H1 (cell line): ENCODE results near the gene DTWD2. TPM values are rescaled to one million over a fixed set of nuclear protein-coding genes. Genes with fewer than 3 reads are reported as not detected.

Experiments used
- CTCF ChIA-PET: fragments of 300-600 bp; sonication (Branson Sonifier 250); formaldehyde crosslinking; loops from one replicate; lab custom pipeline; 2021; ENCODE audit not compliant: partially characterized antibody; lab: Charles Lee
- POLR2A ChIA-PET: fragments of 300-600 bp; sonication (Branson Sonifier 250); formaldehyde crosslinking; loops from one replicate; lab custom pipeline; 2021; ENCODE audit warnings: inconsistent platforms; ENCODE audit not compliant: partially characterized antibody; lab: Charles Lee
- DNase-seq, 2 experiments: peaks; one replicate each; pipeline versions ENCODE4 v3.0.0 to v3.0.0-alpha.2; 2010 to 2022; ENCODE audit warnings: low spot score in 2 of 2, low read depth in 1 of 2, mixed read lengths in 1 of 2
- FAIRE-seq: peaks from 2 replicates; lab custom pipeline; 2011; peaks lifted over from hg19 to GRCh38; lab: Jason Lieb, UNC
- H2AFZ ChIP-seq: 2 replicates; pipeline ENCODE4 v1.8.1; 2012; ENCODE audit warnings: low read length, inconsistent platforms
- H2AK5ac ChIP-seq: 2 replicates; pipeline ENCODE4 v1.6.1; 2013; ENCODE audit warnings: low read depth, low read length
- H2BK120ac ChIP-seq: replicated peaks from 2 replicates; pipeline ENCODE3; 2013; ENCODE audit warnings: low read depth, low read length, inconsistent platforms
- H2BK12ac ChIP-seq: 2 replicates; pipeline ENCODE4 v1.6.1; 2013; ENCODE audit warnings: low read depth, low read length
- H2BK15ac ChIP-seq: 2 replicates; pipeline ENCODE4 v1.6.1; 2013; ENCODE audit warnings: low read length
- H2BK20ac ChIP-seq: 2 replicates; pipeline ENCODE4 v1.6.1; 2013; ENCODE audit warnings: low read length
- H2BK5ac ChIP-seq: 2 replicates; pipeline ENCODE4 v1.6.1; 2013; ENCODE audit warnings: low read depth, low read length
- H3K14ac ChIP-seq: 2 replicates; pipeline ENCODE4 v1.6.1; 2013; ENCODE audit warnings: inconsistent platforms; ENCODE audit not compliant: insufficient read length
- H3K18ac ChIP-seq: 2 replicates; pipeline ENCODE4 v1.6.1; 2013; ENCODE audit warnings: low read length; ENCODE audit errors: extremely low read depth
- H3K23ac ChIP-seq: 2 replicates; pipeline ENCODE4 v1.6.1; 2013; ENCODE audit warnings: inconsistent platforms; ENCODE audit not compliant: insufficient read length
- H3K23me2 ChIP-seq: 2 replicates; pipeline ENCODE4 v1.6.1; 2013; ENCODE audit warnings: low read depth, low read length
- H3K27ac ChIP-seq: 2 replicates; pipeline ENCODE4 v1.6.1; 2011; ENCODE audit warnings: low read depth, low read length, inconsistent platforms
- H3K27me3 ChIP-seq, 4 experiments: replicated peaks in 1 of 4; 1 replicate in 1 of 4; 2 replicates in 3 of 4; pipeline versions ENCODE4 v1.6.1 to v1.8.1; 2011 to 2013; ENCODE audit warnings: low read length in 3 of 4, mild to moderate bottlenecking in 3 of 4, inconsistent platforms in 2 of 4, mixed read lengths in 2 of 4, moderate library complexity in 1 of 4; ENCODE audit not compliant: control insufficient read depth in 3 of 4, insufficient read depth in 3 of 4; ENCODE audit errors: extremely low read depth in 1 of 4
- H3K36me3 ChIP-seq, 4 experiments: 2 replicates each; pipeline versions ENCODE4 v1.6.1 to v1.8.1; 2011 to 2013; ENCODE audit warnings: mild to moderate bottlenecking in 4 of 4, low read length in 3 of 4, moderate library complexity in 2 of 4, control low read depth in 1 of 4, inconsistent platforms in 1 of 4; ENCODE audit not compliant: insufficient read depth in 4 of 4, control insufficient read depth in 2 of 4
- H3K4ac ChIP-seq: replicated peaks from 2 replicates; pipeline ENCODE3; 2013; ENCODE audit warnings: low read length, low read depth, mixed read lengths, inconsistent platforms; ENCODE audit not compliant: insufficient read length
- H3K4me1 ChIP-seq, 4 experiments: replicated peaks in 1 of 4; 1 replicate in 1 of 4; 2 replicates in 3 of 4; pipeline versions ENCODE4 v1.6.1 to v1.8.1; 2011 to 2013; ENCODE audit warnings: low read length in 3 of 4, inconsistent platforms in 2 of 4, mixed read lengths in 1 of 4; ENCODE audit not compliant: insufficient read depth in 4 of 4, control insufficient read depth in 3 of 4
- H3K4me2 ChIP-seq, 2 experiments: 2 replicates each; pipeline versions ENCODE4 v1.6.1 to v1.8.1; 2011 to 2013; ENCODE audit warnings: low read depth in 2 of 2, low read length in 2 of 2, control low read depth in 1 of 2, inconsistent platforms in 1 of 2, mild to moderate bottlenecking in 1 of 2; ENCODE audit not compliant: insufficient read depth in 1 of 2
- H3K4me3 ChIP-seq, 4 experiments: fragments of 200-600, 300-600 bp in 1 of 4; sonication (generic), shearing (Covaris generic), sonication (Bioruptor Twin) in 1 of 4; 2 replicates each; pipeline versions ENCODE4 v1.5.1 to v1.8.1; 2011 to 2016; ENCODE audit warnings: low read length in 4 of 4, low read depth in 3 of 4, control low read depth in 2 of 4, inconsistent platforms in 2 of 4, mild to moderate bottlenecking in 2 of 4, mixed read lengths in 1 of 4, moderate library complexity in 1 of 4; ENCODE audit not compliant: insufficient read depth in 2 of 4; ENCODE audit errors: extremely low read depth in 1 of 4
- H3K56ac ChIP-seq: replicated peaks from 2 replicates; pipeline ENCODE3; 2013; ENCODE audit warnings: low read depth, mild to moderate bottlenecking, mixed read lengths, low read length, inconsistent platforms; ENCODE audit not compliant: insufficient read length
- H3K79me1 ChIP-seq: 2 replicates; pipeline ENCODE4 v1.6.1; 2013; ENCODE audit warnings: low read depth, low read length, control low read depth
- H3K79me2 ChIP-seq, 2 experiments: 2 replicates each; pipeline versions ENCODE4 v1.6.1 to v1.8.1; 2012 to 2013; ENCODE audit warnings: low read length in 2 of 2, mild to moderate bottlenecking in 2 of 2, inconsistent platforms in 1 of 2; ENCODE audit not compliant: insufficient read depth in 2 of 2, control insufficient read depth in 1 of 2
- H3K9ac ChIP-seq, 4 experiments: replicated peaks in 1 of 4; 1 replicate in 1 of 4; 2 replicates in 3 of 4; pipeline versions ENCODE4 v1.6.1 to v1.8.1; 2011 to 2013; ENCODE audit warnings: low read depth in 3 of 4, low read length in 3 of 4, control low read depth in 2 of 4, mild to moderate bottlenecking in 2 of 4, moderate library complexity in 2 of 4, inconsistent platforms in 1 of 4; ENCODE audit errors: extremely low read depth in 1 of 4
- H3K9me3 ChIP-seq, 2 experiments: 2 replicates each; pipeline versions ENCODE4 v1.6.1 to v1.8.1; 2012 to 2013; ENCODE audit warnings: mild to moderate bottlenecking in 2 of 2, moderate library complexity in 2 of 2, control low read depth in 1 of 2, inconsistent platforms in 1 of 2, low read depth in 1 of 2, low read length in 1 of 2, mixed read lengths in 1 of 2; ENCODE audit not compliant: insufficient read depth in 2 of 2
- H4K20me1 ChIP-seq, 2 experiments: replicated peaks in 1 of 2; 2 replicates each; pipeline versions ENCODE3 to v1.8.1; 2011 to 2013; ENCODE audit warnings: inconsistent platforms in 2 of 2, low read length in 2 of 2, mild to moderate bottlenecking in 1 of 2; ENCODE audit not compliant: insufficient read depth in 2 of 2, control insufficient read depth in 1 of 2
- H4K5ac ChIP-seq: 2 replicates; pipeline ENCODE4 v1.6.1; 2013; ENCODE audit warnings: low read length, low read depth, mixed read lengths, inconsistent platforms; ENCODE audit not compliant: insufficient read length
- H4K8ac ChIP-seq: 2 replicates; pipeline ENCODE4 v1.8.0; 2013; ENCODE audit warnings: mild to moderate bottlenecking, moderate library complexity, low read length, inconsistent platforms; ENCODE audit not compliant: insufficient read depth; ENCODE audit errors: extremely low read depth
- H4K91ac ChIP-seq: replicated peaks from 2 replicates; pipeline ENCODE3; 2013; ENCODE audit warnings: low read length, mixed read lengths, inconsistent platforms; ENCODE audit not compliant: insufficient read length
- BACH1 ChIP-seq: IDR thresholded peaks from 2 replicates; pipeline ENCODE4 v1.6.1; 2012; ENCODE audit warnings: low read length, improper control_type of control experiment
- CBX8 ChIP-seq: fragments of 300-800, 300-1000 bp; sonication (generic); IDR thresholded peaks from 2 replicates; pipeline ENCODE4 v1.7.1; 2016; ENCODE audit warnings: low read depth, low read length, borderline replicate concordance
- EP300 ChIP-seq, 2 experiments: IDR thresholded peaks; 1 replicate in 1 of 2; 2 replicates in 1 of 2; pipeline ENCODE4 v1.6.1; 2011 to 2012; ENCODE audit warnings: low read depth in 2 of 2, low read length in 2 of 2, mild to moderate bottlenecking in 2 of 2, borderline replicate concordance in 1 of 2, inconsistent platforms in 1 of 2, moderate library complexity in 1 of 2
- KDM4A ChIP-seq: IDR thresholded peaks from one replicate; pipeline ENCODE4 v1.7.1; 2012; ENCODE audit warnings: low read depth, mild to moderate bottlenecking, moderate library complexity, low read length, inconsistent platforms; ENCODE audit not compliant: severe bottlenecking
- POLR2A ChIP-seq, 2 experiments: IDR thresholded peaks; 1 replicate in 1 of 2; 2 replicates in 1 of 2; pipeline ENCODE4 v1.6.1; 2011; ENCODE audit warnings: low read depth in 2 of 2, low read length in 2 of 2, mild to moderate bottlenecking in 2 of 2; ENCODE audit errors: control extremely low read depth in 1 of 2
- RBBP5 ChIP-seq: IDR thresholded peaks from 2 replicates; pipeline ENCODE4 v1.7.1; 2012; ENCODE audit warnings: low read depth, mild to moderate bottlenecking, inconsistent platforms, low read length, moderate library complexity, borderline replicate concordance
- SP2 ChIP-seq: IDR thresholded peaks from 2 replicates; pipeline ENCODE4 v1.6.1; 2012; ENCODE audit warnings: mild to moderate bottlenecking, low read length, inconsistent platforms
- SRF ChIP-seq: IDR thresholded peaks from 2 replicates; pipeline ENCODE4 v1.6.1; 2011; ENCODE audit warnings: mild to moderate bottlenecking, low read depth, low read length, moderate library complexity
- WGBS, 2 experiments: shearing (Covaris generic) in 1 of 2; methylation state at CpG; one replicate each; pipeline versions ENCODE4 v1.1.6 to v1.1.7; 2013 to 2015; ENCODE audit warnings: low lambda C conversion rate in 2 of 2, mixed read lengths in 2 of 2, inconsistent platforms in 1 of 2, low coverage in 1 of 2, missing lambda C conversion rate in 1 of 2; ENCODE audit not compliant: insufficient replicate concordance in 2 of 2, insufficient coverage in 1 of 2, insufficient read length in 1 of 2; ENCODE audit errors: extremely low coverage in 1 of 2, missing lambda C conversion rate in 1 of 2; 5-methylcytosine and 5-hydroxymethylcytosine counted together
- long read RNA-seq, 2 experiments: library from RNA in 1 of 2; library from capped mRNA in 1 of 2; stranded (forward); transcript quantifications; one replicate each; pipeline ENCODE4 v2.0.0, GENCODE V29; 2021; ENCODE audit warnings: inconsistent platforms in 1 of 2
- polyA minus RNA-seq, 3 experiments: library from RNA; depleted of rRNA, polyadenylated mRNA; stranded (reverse); fragments of >200 nt; gene quantifications; 1 replicate in 2 of 3; 2 replicates in 1 of 3; pipeline ENCODE4 v1.2.3, GENCODE V29; 2011
- polyA plus RNA-seq, 7 experiments: library from polyadenylated mRNA; depleted of rRNA in 3 of 7; stranded (reverse) in 5 of 7; unstranded in 2 of 7; fragments of >200 nt in 5 of 7; fragments of 200-250 nt in 2 of 7; gene quantifications; 1 replicate in 5 of 7; 2 replicates in 1 of 7; 4 replicates in 1 of 7; pipeline versions ENCODE4 v1.2.1 to v1.2.3, GENCODE V29; 2011 to 2013; ENCODE audit warnings: missing spikeins in 2 of 7, mixed read lengths in 2 of 7
- total RNA-seq: library from RNA; stranded (reverse); fragmentation: NEBNext Ultra II Directional; extraction: Animal tissue kit (Norgen Biotek cat#: 25700); gene quantifications from 2 replicates; pipeline ENCODE4 v1.2.1, GENCODE V29; 2021

Gene DTWD2
- total RNA-seq (15.0 and 17.1 TPM in 2 replicates), polyA plus RNA-seq (2011; rRNA removed) (4.3 and 5.4 TPM in 2 replicates), polyA minus RNA-seq (2011; rRNA and poly(A)+ RNA removed) (3.9 and 6.1 TPM in 2 replicates)
- 4.0 TPM for polyA plus RNA-seq (2011; cell fraction: cytosol; rRNA removed)
- 2.8 TPM for polyA plus RNA-seq (2011; cell fraction: nucleus; rRNA removed)
- polyA plus RNA-seq (2012, experiment 1 of 2), result 1.8 to 4.1 TPM (median 2.7 TPM) in 4 replicates
- 1.5 TPM for polyA plus RNA-seq (2012, experiment 2 of 2)
- polyA plus RNA-seq (2013, experiment 1 of 2), result 7.0 TPM
- polyA plus RNA-seq (2013, experiment 2 of 2), result 7.2 TPM
- polyA minus RNA-seq (2011; cell fraction: cytosol; rRNA and poly(A)+ RNA removed), result 4.3 TPM
- 6.5 TPM for polyA minus RNA-seq (2011; cell fraction: nucleus; rRNA and poly(A)+ RNA removed)
- long read RNA-seq, experiment 1, partial matches to known transcripts, result 0 of 10 reads
- long read RNA-seq, experiment 1, other reads (novel, unspliced or antisense), result 9 of 10 reads
- long read RNA-seq, experiment 2, result 0 reads

- peak within 1 kb of the TSS; percentile 50 to 99 (median 96); a peak in 6 of 7 replicates for H3K9ac ChIP-seq
- no peak within 1 kb of the TSS for H2BK12ac ChIP-seq
- peak within 1 kb of the TSS; percentile 93 for H2AFZ ChIP-seq
- H3K27me3 ChIP-seq, result no peaks in the 10 kb centered on the region
- no peaks in the 10 kb centered on the region for H3K9me3 ChIP-seq
- no peak within 1 kb of the TSS for H2BK20ac ChIP-seq
- DNase-seq, result peak; percentile 92 to 99
- H4K91ac ChIP-seq, result peak within 1 kb of the TSS; percentile 92
- peak within 1 kb of the TSS; percentile 98 for H4K8ac ChIP-seq
- H4K20me1 ChIP-seq, result no peaks in the 10 kb centered on the region
- H2BK120ac ChIP-seq, result peak within 1 kb of the TSS; percentile 89
- H3K4me2 ChIP-seq, result peak within 1 kb of the TSS; percentile 35 to 77; a peak in 3 of 4 replicates
- ChIA-PET POLR2A (interaction anchor here (0.9 to 1.5 kb wide), 5 partner anchors 9 to 423 kb away, joined by 3 to 6 read pairs (median 5); no protein-coding TSS in a partner anchor), CTCF (interaction anchor here (0.5 to 4.1 kb wide), 61 partner anchors 8 to 1568 kb away, joined by 3 to 42 read pairs (median 3); no protein-coding TSS in a partner anchor)
- no peaks in the 10 kb centered on the region for H3K79me1 ChIP-seq
- peak within 1 kb of the TSS; percentile 46 to 85 (median 80) for H3K4me3 ChIP-seq
- H3K4me1 ChIP-seq, result no peaks in the 10 kb centered on the region; a peak in 1 of 7 replicates
- H4K5ac ChIP-seq, result peak within 1 kb of the TSS; percentile 92
- peak within 1 kb of the TSS; percentile 99 for H3K18ac ChIP-seq
- H3K23ac ChIP-seq, result no peak within 1 kb of the TSS
- H2BK15ac ChIP-seq, result 0 out of 2 replicates have a peak within 1 kb of the TSS, but pooled peaks have one; percentile 95
- H3K14ac ChIP-seq, result no peak within 1 kb of the TSS
- H3K79me2 ChIP-seq, result no peaks in the 10 kb centered on the region; a peak in 1 of 4 replicates
- no peak for FAIRE-seq
- peak within 1 kb of the TSS; percentile 93 for H3K4ac ChIP-seq
- peak within 1 kb of the TSS; percentile 97; the same call in 1 of the 2 replicates for H3K27ac ChIP-seq
- no peaks in the 10 kb centered on the region for H3K23me2 ChIP-seq
- peak within 1 kb of the TSS; percentile 88; the same call in 1 of the 2 replicates for H2BK5ac ChIP-seq
- H3K36me3 ChIP-seq, result no peaks in the 10 kb centered on the region
- no peak within 1 kb of the TSS for H2AK5ac ChIP-seq
- WGBS, 2 experiments, result 2% methylated on average over 55 of the region's 74 CpGs; no CpG with 5 or more reads in 1 of the 2 experiments
- H3K56ac ChIP-seq, result peak within 1 kb of the TSS; percentile 90
- TF ChIP-seq BACH1 (0 out of 2 replicates have a peak, but pooled peaks have one; percentile 34), CBX8 (no peak), SP2 (no peak), POLR2A (IDR thresholded peaks at IDR 0.05; ENCODE audit: control extremely low read depth in 1 of 2, low read depth in 2 of 2, low read length in 2 of 2) (peak; percentile 85 to 89), SRF (no peak), RBBP5 (peak; percentile 87; the same call in 1 of the 2 replicates), KDM4A (peak; percentile 72), EP300 (IDR thresholded peaks at IDR 0.05; ENCODE audit: borderline replicate concordance in 1 of 2, low read depth in 2 of 2, low read length in 2 of 2) (no peak; a peak in 1 of 3 replicates)
These were observed at the start of gene DTWD2 for GRCh38 chr5:118987988-118988865. Gene DTWD2 (minus strand): TSS chr5:118988547. CDS start chr5:118988511, 36 bp downstream.
